Embryonic facial prominence (tissue), 1 donor: ENCODE results near the gene BMPR1B.
"Not testable (repeated sequence)": the region's sequence is repeated elsewhere in the genome, so short reads cannot be mapped to it uniquely, and the experiment has no call there.

Source experiments
- DNase-seq: peaks from one replicate; pipeline ENCODE4 v3.0.0-alpha.2; 2016; ENCODE audit errors: extremely low spot score

Gene BMPR1B

DNA sequence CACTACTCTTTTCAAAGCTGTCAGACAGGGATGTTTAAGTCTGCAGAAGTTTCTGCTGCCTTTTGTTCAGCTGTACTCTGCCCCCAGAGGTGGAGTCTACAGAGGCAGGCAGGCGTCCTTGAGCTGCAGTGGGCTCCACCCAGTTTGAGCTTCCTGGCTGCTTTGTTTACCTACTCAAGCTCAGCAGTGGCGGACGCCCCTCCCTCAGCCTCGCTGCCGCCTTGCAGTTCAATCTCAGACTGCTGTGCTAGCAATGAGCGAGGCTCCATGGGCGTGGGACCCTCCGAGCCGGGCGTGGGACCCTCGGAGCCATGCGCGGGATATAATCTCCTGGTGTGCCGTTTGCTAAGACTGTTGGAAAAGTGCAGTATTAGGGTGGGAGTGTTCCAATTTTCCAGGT lies 381.7 kb downstream of the BMPR1B start:
- not testable (repeated sequence) for DNase-seq

GRCh38 chr4:95141361-95141760 lies 383.6 kb downstream of the BMPR1B start:
- DNase-seq = no peak

DNA sequence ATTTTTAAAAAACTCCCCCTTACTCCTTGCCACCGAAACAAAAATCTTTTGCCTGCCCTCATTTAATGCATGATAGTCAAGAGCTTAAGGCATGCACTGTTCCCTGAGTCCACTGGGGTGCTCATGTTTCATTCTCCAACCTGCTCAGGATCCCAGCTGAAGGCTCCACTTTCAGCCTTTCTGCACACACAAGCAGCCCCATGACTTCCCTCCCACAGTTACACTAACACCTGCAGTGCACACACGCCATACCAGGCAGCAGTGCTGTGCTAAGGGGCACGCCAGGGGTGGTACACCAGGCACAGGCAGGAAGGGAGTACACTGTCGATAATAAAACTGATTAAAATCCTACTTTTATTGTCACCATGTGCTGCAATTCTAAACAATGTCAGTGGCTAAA lies 385.2 kb downstream of the BMPR1B start:
- DNase-seq = no peak

DNA sequence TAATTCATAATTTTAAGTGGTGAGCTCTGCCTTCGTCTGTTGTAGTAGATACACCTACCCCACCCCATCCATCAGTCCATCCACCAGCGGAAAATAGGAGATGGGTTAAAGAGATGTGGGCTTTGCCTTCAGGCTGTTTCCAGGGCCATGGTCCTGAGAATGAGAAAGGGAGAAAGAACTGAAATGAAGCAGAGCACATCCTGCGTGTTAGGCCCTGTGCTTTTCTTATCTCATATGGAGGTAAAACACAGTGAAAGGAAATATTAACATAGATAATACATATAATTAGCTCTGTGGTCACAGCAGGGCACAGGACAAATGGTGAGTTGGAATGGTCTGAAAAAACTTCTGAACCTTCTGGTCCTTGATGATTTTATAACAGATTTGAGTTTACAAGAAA lies 393.5 kb downstream of the BMPR1B start:
- DNase-seq = no peak

DNA sequence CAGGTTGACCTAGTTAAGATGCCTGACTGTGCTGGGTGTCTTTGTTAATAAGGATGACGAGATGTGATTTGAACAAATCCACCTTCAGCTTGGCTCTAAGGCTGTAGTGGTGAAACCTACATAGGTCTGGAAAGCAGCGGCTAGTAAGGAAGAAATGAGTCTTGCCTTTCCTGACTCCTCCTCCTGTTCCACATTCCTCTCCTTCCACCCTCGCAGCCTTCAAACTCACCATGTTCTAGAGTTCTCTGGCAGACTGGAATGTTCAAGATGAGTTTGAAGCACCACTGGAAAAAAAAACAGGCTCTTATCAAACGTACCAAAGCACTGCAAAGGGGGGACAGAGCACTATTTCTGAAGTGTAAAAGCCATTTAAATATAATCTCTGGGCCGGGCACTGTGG lies 395.4 kb downstream of the BMPR1B start:
- no peak for DNase-seq

DNA sequence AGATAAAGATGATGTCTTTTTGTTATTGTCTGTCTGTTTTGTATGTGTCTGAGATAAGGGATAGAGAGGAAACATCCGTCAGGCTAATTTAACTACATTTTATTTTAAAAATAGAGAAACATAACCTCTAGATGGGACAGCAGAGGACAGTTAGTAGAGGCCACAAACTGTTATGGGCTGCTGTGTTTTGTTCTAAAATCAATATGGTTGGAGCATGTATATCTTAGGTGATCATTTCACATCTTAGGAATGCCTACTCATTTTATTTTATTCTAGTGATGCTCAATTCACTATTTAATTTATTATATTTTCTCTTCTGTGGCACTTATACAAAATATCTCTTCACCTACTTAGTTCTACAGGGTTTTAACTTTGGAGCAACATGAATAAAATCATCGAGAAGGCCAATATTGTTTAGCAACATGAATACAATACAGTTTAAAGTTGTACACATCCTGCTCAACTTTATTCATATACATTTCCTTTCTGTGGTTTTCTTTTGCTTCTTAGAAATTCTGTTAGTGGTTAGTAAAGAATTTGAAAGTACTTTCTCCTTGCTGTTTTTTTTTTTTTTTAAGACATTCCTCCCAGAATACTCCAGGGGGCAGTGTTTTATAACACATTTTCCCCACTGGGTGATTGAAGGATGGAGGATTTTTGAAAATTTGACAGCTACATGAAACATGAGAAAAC lies 398.1 kb downstream of the BMPR1B start:
- peak; percentile 21 for DNase-seq

GRCh38 chr4:95156452-95156765 lies 398.7 kb downstream of the BMPR1B start:
- no peak for DNase-seq

DNA sequence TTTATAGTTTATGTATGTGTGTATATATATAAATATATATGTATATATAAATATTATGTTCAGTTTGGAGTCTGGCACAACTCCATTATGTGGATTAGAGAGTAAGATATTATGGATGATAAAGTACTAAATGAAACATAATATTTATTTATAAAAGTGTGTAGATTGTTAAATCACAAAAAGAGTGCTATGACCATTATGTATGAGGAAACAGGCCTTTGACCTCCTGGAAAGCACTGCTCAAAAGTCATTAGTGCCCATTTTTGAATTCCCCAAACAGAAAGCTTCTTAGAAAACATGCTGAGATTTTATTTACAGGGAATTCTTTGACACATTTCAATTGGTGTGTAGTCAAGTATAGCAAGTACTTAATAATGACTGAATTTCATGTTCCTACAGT lies 399.8 kb downstream of the BMPR1B start:
- DNase-seq = no peak

- DNase-seq = no peak
These were observed 400.3 kb downstream of the BMPR1B start for GRCh38 chr4:95158045-95158444.

DNA sequence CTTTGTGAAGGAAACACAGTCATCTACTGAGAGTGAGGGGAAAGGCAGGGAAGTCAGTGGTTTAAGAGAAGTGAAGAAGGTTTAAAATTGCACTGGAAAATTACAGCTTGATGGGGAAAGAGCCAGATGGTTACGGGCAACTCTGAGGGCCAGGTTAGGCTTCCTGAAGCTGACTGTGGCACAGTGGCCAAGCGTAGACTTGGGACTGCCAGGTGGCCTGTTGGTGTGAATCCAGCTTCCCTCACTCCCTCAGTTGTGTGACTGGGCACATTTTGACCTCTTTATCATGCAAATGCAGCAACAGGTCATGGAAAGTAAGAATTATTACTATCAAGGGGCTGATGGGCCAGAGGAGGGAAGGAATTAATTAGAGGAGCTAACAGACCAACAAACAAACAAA lies 400.9 kb downstream of the BMPR1B start:
- DNase-seq = no peak

GRCh38 chr4:95159384-95159783 lies 401.6 kb downstream of the BMPR1B start:
- DNase-seq = no peak

DNA sequence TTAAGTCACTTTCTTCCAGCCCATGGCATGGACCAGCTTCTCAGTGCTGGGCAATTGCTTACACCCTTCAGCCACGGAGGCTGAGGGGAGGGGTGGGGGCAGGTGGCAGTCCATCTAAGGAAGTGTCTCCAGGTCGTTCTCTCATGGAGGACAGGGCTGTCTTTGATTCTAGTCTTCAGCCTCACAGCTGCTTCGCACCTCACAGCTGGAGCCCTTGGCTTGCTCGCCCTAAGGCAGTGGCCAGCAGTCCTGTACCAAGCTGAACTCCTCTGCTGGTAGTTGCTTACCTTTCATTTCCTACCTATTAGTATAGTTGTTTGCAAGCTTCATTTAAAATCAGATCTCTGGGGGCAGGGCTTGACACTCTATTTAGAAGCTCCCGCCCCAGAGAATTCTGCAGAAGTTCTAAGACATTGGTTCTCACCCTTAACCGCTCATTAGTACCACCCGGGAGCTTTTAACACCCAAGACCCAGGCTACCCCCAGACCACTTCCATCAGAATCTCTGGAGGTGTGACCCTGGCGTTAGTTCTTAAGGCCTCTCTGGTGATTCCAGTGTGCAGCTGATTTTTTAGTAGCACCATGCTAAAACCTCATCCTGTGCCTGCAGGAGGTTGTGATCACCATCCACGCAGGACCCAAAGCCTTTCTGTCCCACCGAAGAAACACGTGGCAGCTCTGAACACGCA lies 404.2 kb downstream of the BMPR1B start:
- DNase-seq = no peak

DNA sequence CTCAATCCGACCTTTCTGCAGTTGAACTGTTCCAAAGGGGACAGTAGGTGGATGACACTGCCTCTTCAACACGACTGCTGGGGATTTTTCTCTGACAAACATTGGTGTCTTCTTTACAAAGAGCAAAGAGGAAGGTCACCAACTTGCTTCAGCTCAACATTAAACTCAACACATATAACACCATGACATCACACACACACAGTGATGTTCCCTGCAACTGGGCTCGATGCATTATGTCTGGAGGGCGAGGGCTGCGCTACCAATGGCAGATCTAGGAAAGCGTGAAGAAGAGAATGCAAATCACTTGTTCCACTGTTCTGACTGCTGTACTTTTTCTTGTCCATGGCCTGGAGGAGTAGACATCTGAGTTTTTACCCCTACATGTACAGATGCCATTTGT lies 405.1 kb downstream of the BMPR1B start:
- no peak for DNase-seq

GRCh38 chr4:95165926-95166524 lies 408.3 kb downstream of the BMPR1B start:
- DNase-seq = peak; percentile 70

GRCh38 chr4:95167805-95168204 lies 410.1 kb downstream of the BMPR1B start:
- no peak for DNase-seq

DNA sequence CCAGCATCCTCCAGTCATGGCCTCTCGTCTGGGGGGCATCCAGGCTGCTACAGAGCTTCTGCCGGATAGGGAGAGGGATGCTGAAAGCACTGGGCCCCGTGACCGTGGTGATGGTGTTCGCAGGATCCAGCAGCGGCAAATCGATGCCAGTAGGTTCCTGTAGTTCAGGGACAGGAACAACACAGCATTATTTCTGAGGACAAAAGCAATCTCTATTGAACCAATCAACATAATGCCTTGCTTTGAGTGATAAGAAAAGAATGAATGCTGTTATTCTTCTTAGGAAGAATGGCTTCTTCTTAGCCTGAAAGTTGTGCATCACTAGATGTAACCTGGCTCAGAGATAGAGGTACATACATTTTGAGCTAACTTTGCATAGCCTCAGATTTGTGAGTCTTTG lies 412.4 kb downstream of the BMPR1B start:
- no peak for DNase-seq

DNA sequence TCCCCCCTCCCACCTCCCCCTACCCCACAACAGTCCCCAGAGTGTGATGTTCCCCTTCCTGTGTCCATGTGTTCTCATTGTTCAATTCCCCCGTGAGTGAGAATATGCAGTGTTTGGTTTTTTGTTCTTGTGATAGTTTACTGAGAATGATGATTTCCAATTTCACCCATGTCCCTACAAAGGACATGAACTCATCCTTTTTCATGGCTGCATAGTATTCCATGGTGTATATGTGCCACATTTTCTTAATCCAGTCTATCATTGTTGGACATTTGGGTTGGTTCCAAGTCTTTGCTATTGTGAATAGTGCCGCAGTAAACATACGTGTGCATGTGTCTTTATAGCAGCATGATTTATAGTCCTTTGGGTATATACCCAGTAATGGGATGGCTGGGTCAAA lies 413.6 kb downstream of the BMPR1B start:
- DNase-seq = not testable (repeated sequence)

DNA sequence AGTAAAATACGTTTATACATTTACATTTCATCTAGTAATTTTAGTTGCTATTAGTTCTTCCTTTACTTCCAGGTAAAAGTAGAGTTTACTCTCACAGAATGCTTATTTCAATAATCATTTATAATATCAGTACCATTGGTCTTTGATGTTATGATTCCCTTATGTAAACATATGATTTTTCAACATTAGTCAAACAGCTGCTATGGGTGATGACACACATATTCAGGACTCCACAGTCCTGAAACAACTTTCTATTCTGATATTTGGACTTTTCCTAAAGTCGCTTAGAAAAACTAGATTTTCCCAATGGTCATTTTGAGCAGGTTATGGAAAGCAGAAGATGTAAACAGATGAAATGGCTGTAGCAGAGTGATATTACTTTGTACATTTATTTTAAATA lies 421.2 kb downstream of the BMPR1B start:
- no peak for DNase-seq

DNA sequence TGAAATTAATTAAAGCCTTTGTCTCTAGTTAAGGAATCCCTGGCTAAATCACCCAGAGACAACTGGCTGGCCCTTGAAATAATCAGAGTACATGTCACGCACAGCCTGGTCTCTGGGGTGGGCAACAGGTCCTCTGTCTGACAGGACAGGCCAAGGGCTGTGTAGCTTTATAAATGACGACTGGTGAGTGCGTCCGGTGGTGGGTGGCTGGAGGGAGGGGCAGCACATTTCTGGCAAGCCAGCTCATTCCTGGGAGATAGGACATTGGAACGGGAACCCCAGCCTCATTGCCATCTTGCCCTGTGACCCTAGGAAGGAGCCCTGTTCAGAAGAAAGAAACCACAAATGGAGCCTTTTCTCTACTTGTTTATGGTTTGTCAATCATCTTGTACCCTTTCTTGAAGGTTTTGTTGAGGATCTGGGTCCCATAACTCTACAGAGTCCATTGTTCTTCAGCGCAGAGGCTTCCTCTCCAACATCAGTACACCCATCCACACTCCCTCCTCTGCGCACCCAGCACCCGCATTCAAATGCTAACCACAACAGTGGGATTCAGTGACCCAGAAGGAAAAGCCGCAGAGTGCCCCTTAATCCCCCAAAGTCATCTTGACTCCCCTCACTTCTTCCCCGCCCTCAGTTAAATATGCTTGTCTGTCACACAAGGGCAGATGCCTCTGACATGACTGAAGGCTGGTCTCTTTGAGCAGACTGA lies 422.9 kb downstream of the BMPR1B start:
- DNase-seq = no peak

DNA sequence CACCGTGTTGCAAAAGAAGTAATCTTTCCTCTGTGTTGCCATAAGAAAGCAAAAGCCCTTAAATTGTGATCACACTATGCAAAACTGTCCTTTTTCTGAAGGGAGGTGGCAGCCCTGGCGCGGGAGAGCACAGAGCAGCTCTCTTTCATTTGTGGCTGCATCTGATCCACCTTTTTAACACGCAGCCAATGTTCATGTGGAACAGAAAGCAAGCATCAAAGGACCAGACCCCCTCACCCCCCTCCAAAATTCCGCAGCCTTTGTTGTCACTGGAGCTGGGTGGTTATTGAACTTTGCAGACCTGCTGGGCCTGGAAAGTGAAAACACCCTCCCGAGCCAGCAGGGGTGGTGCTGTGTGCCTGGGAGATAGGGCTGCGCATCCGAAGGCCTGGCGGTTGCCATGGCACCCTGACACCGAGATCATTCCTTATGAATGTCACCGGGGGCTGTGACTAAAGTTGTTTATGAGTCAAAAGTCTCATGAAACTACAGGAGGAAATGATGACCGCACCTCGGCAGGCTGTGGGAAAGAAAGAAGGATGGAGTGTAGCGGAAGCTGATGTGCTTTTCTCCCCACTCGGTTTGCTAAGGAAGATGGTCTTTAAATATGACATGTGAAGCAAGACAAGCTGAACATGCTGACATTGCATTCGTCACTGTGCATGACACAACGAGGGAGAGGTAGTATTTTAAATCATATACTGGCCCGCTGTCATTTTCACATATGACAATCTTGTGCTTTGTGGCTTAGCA lies 423.7 kb downstream of the BMPR1B start:
- no peak for DNase-seq

DNA sequence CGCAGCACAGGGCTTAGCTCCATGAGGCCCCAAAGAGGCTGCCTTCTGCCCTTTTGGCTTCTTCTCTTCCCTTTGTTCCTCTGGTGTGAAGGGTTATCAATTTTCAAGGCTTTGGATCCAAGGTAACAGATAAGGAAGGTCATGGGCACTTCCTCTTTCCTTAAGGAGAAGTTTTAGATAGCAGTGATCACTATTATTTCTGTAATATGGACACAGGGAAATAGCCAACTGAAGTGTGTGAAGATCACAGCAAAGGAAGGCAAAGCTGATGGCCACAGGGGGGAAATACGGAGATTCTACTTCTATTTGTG lies 424.2 kb downstream of the BMPR1B start:
- no peak for DNase-seq
